GM19099 (cell line): Measurements from ENCODE around the gene CYLD.

Experiments used
- POLR2A ChIP-seq: IDR thresholded peaks from 3 replicates; pipeline ENCODE4 v1.6.1; 2011; ENCODE audit warnings: low read depth; ENCODE audit not compliant: insufficient read length; ENCODE audit errors: extremely low read depth

CYLD gene

GRCh38 chr16:50778284-50779163 lies 36.6 kb downstream of the CYLD start:
- no peak for TF ChIP-seq POLR2A

GRCh38 chr16:50781043-50781442 lies 39.2 kb downstream of the CYLD start:
- no peak for TF ChIP-seq POLR2A

- no peak for TF ChIP-seq POLR2A
Observed at GRCh38 chr16:50781518-50781917, 39.6 kb downstream of the CYLD start.

GRCh38 chr16:50789757-50790156 lies 47.9 kb downstream of the CYLD start:
- TF ChIP-seq POLR2A = no peak

- no peak for TF ChIP-seq POLR2A
Observed at GRCh38 chr16:50791522-50791921, 49.6 kb downstream of the CYLD start.

GRCh38 chr16:50796829-50797228 lies 54.9 kb downstream of the CYLD start:
- TF ChIP-seq POLR2A = no peak

- TF ChIP-seq POLR2A = no peak
Observed at GRCh38 chr16:50797456-50797855, 55.6 kb downstream of the CYLD start.

- TF ChIP-seq POLR2A = no peak
Observed at GRCh38 chr16:50800074-50800473, 58.2 kb downstream of the CYLD start.

GRCh38 chr16:50801036-50801435 lies 59.1 kb downstream of the CYLD start:
- TF ChIP-seq POLR2A = no peak

- no peak for TF ChIP-seq POLR2A
Observed at GRCh38 chr16:50802000-50802399, 60.1 kb downstream of the CYLD start.

- no peak for TF ChIP-seq POLR2A
Observed at GRCh38 chr16:50802961-50803360, 61.1 kb downstream of the CYLD start.

GRCh38 chr16:50804290-50804907 lies 62.5 kb downstream of the CYLD start:
- no peak for TF ChIP-seq POLR2A

- no peak for TF ChIP-seq POLR2A
Observed at GRCh38 chr16:50806099-50807062, 64.5 kb downstream of the CYLD start.

- no peak for TF ChIP-seq POLR2A
Observed at GRCh38 chr16:50808929-50809538, 67.1 kb downstream of the CYLD start.

GRCh38 chr16:50809561-50809960 lies 67.7 kb downstream of the CYLD start:
- no peak for TF ChIP-seq POLR2A
